IMR-90 (cell line): ENCODE data around the gene GADD45A. TPM values are rescaled to one million over a fixed set of nuclear protein-coding genes. Genes with fewer than 3 reads are reported as not detected.

Source experiments
- ATAC-seq: fragments of 200-7000 bp; cut with Tn5 transposase; 2 replicates; pipeline ENCODE4 v1.9.1; 2020; ENCODE audit warnings: low read depth, mild to moderate bottlenecking, moderate library complexity
- BruUV-seq: library from RNA; stranded (reverse); fragments of 400-500 nt; replicated peaks from 2 replicates; lab custom pipeline; 2021; lab: Mats Ljungman, UMichigan
- CTCF ChIA-PET: fragments of 300-600 bp; formaldehyde crosslinking; extraction: SDS; loops from one replicate; lab custom pipeline; 2021; ENCODE audit warnings: antibody characterized with exemption; lab: Yijun Ruan, JAX
- POLR2A ChIA-PET: fragments of 300-600 bp; sonication (Branson Sonifier 250); formaldehyde crosslinking; loops from one replicate; lab custom pipeline; 2022; ENCODE audit warnings: antibody characterized with exemption; ENCODE audit not compliant: unreplicated experiment; lab: Charles Lee
- DNase-seq: peaks from one replicate; pipeline ENCODE4 v3.0.0; 2013
- H2AFZ ChIP-seq: replicated peaks from 2 replicates; pipeline ENCODE3; 2013; ENCODE audit warnings: low read length, mild to moderate bottlenecking; ENCODE audit not compliant: poor library complexity
- H2AK5ac ChIP-seq: 2 replicates; pipeline ENCODE4 v1.6.1; 2013; ENCODE audit warnings: low read depth, low read length, inconsistent platforms
- H2AK9ac ChIP-seq: replicated peaks from 2 replicates; pipeline ENCODE3; 2013; ENCODE audit warnings: mild to moderate bottlenecking, low read depth, low read length, moderate library complexity; ENCODE audit not compliant: poor library complexity
- H2BK120ac ChIP-seq: 2 replicates; pipeline ENCODE4 v1.6.1; 2013; ENCODE audit warnings: low read depth, low read length, inconsistent platforms
- H2BK15ac ChIP-seq: 3 replicates; pipeline ENCODE4 v1.6.1; 2013; ENCODE audit warnings: low read depth, low read length, inconsistent platforms
- H2BK20ac ChIP-seq: 2 replicates; pipeline ENCODE4 v1.6.1; 2013; ENCODE audit warnings: low read depth, mild to moderate bottlenecking, inconsistent platforms, low read length, moderate library complexity
- H2BK5ac ChIP-seq: 2 replicates; pipeline ENCODE4 v1.6.1; 2013; ENCODE audit warnings: mild to moderate bottlenecking, low read depth, low read length, inconsistent platforms; ENCODE audit not compliant: poor library complexity, severe bottlenecking
- H3K14ac ChIP-seq: replicated peaks from 2 replicates; pipeline ENCODE4 v1.6.1; 2013; ENCODE audit warnings: low read depth, low read length, inconsistent platforms
- H3K18ac ChIP-seq: 2 replicates; pipeline ENCODE4 v1.6.1; 2013; ENCODE audit warnings: low read depth, low read length, control low read depth
- H3K23ac ChIP-seq: 2 replicates; pipeline ENCODE4 v1.6.1; 2013; ENCODE audit warnings: low read depth, low read length, inconsistent platforms
- H3K27ac ChIP-seq: 2 replicates; pipeline ENCODE4 v1.5.1; 2013; ENCODE audit warnings: mild to moderate bottlenecking, control low read depth, low read length; ENCODE audit not compliant: insufficient read depth
- H3K27me3 ChIP-seq: 2 replicates; pipeline ENCODE4 v1.6.1; 2013; ENCODE audit warnings: low read length; ENCODE audit not compliant: control insufficient read depth, insufficient read depth
- H3K36me3 ChIP-seq: 2 replicates; pipeline ENCODE4 v1.6.1; 2013; ENCODE audit warnings: low read length, mixed read lengths; ENCODE audit not compliant: control insufficient read depth, insufficient read depth
- H3K4ac ChIP-seq: 2 replicates; pipeline ENCODE4 v1.6.1; 2013; ENCODE audit warnings: low read depth, low read length, inconsistent platforms
- H3K4me1 ChIP-seq: 2 replicates; pipeline ENCODE4 v1.6.1; 2013; ENCODE audit warnings: low read length, mixed read lengths; ENCODE audit not compliant: control insufficient read depth, insufficient read depth
- H3K4me2 ChIP-seq: 2 replicates; pipeline ENCODE4 v1.6.1; 2013; ENCODE audit warnings: low read depth, mild to moderate bottlenecking, control low read depth, low read length, moderate library complexity
- H3K4me3 ChIP-seq: 2 replicates; pipeline ENCODE4 v1.5.1; 2013; ENCODE audit warnings: low read depth, mild to moderate bottlenecking, control low read depth, low read length, moderate library complexity; ENCODE audit not compliant: insufficient read depth
- H3K56ac ChIP-seq: 2 replicates; pipeline ENCODE4 v1.6.1; 2013; ENCODE audit warnings: low read length, inconsistent platforms; ENCODE audit not compliant: insufficient read depth; ENCODE audit errors: extremely low read depth
- H3K79me1 ChIP-seq, 2 experiments: 2 replicates each; pipeline ENCODE4 v1.6.1; 2013; ENCODE audit warnings: low read length in 2 of 2, inconsistent platforms in 1 of 2, low read depth in 1 of 2
- H3K9ac ChIP-seq: 2 replicates; pipeline ENCODE4 v1.6.1; 2013; ENCODE audit warnings: low read depth, low read length, control low read depth
- H3K9me1 ChIP-seq: 2 replicates; pipeline ENCODE4 v1.6.1; 2013; ENCODE audit warnings: low read length, inconsistent platforms; ENCODE audit not compliant: insufficient read depth
- H3K9me3 ChIP-seq: 2 replicates; pipeline ENCODE4 v1.6.1; 2013; ENCODE audit warnings: low read length; ENCODE audit not compliant: control insufficient read depth, insufficient read depth
- H4K20me1 ChIP-seq: 2 replicates; pipeline ENCODE4 v1.6.1; 2013; ENCODE audit warnings: low read length, inconsistent platforms; ENCODE audit not compliant: insufficient read depth
- H4K5ac ChIP-seq: 2 replicates; pipeline ENCODE4 v1.6.1; 2013; ENCODE audit warnings: mild to moderate bottlenecking, low read depth, low read length, control low read depth
- H4K8ac ChIP-seq, 2 experiments: 2 replicates each; pipeline ENCODE4 v1.6.1; 2013; ENCODE audit warnings: low read depth in 2 of 2, low read length in 2 of 2, control low read depth in 1 of 2, inconsistent platforms in 1 of 2
- H4K91ac ChIP-seq: 2 replicates; pipeline ENCODE4 v1.6.1; 2013; ENCODE audit warnings: low read depth, low read length, inconsistent platforms; ENCODE audit not compliant: insufficient read depth
- CEBPB ChIP-seq: IDR thresholded peaks from 2 replicates; pipeline ENCODE4 v1.6.1; 2012; ENCODE audit warnings: low read depth, low read length, improper control_type of control experiment
- ELK1 ChIP-seq: fragments of 150-350 bp; IDR thresholded peaks from 2 replicates; pipeline ENCODE4 v1.6.1; 2016; ENCODE audit warnings: low read depth, mild to moderate bottlenecking, low read length, moderate library complexity, borderline replicate concordance
- FOS ChIP-seq: fragments of 150-350 bp; IDR thresholded peaks from 2 replicates; pipeline ENCODE4 v1.6.1; 2016; ENCODE audit warnings: low read depth, low read length
- MAFK ChIP-seq: IDR thresholded peaks from 2 replicates; pipeline ENCODE4 v1.6.1; 2012; ENCODE audit warnings: low read depth, low read length, improper control_type of control experiment
- MXI1 ChIP-seq: IDR thresholded peaks from 2 replicates; pipeline ENCODE4 v1.6.1; 2012; ENCODE audit warnings: low read depth, mild to moderate bottlenecking, low read length, moderate library complexity, borderline replicate concordance
- POLR2A ChIP-seq: IDR thresholded peaks from 2 replicates; pipeline ENCODE4 v1.6.1; 2012; ENCODE audit warnings: mild to moderate bottlenecking, low read depth, low read length
- RAD21 ChIP-seq: IDR thresholded peaks from 2 replicates; pipeline ENCODE4 v1.6.1; 2012; ENCODE audit warnings: low read length, improper control_type of control experiment
- WGBS, 2 experiments: methylation state at CpG; one replicate each; pipeline versions ENCODE4 v1.1.5 to v1.1.7; 2013; ENCODE audit warnings: missing lambda C conversion rate in 2 of 2; ENCODE audit not compliant: insufficient read length in 1 of 2; ENCODE audit errors: extremely low coverage in 2 of 2; 5-methylcytosine and 5-hydroxymethylcytosine counted together
- dilution Hi-C: fragments of 300-500 bp; cut with HindIII; formaldehyde crosslinking; loops from one replicate; pipeline ENCODE4 v1.14.3; 2018; ENCODE audit warnings: low sequenced_read_pairs; ENCODE audit not compliant: unreplicated experiment
- in situ Hi-C: fragments of 300-500 bp; cut with MboI; formaldehyde crosslinking; loops from 3 replicates; pipeline ENCODE4 v1.14.3; 2019; ENCODE audit warnings: low sequenced_read_pairs, inconsistent platforms, mixed read lengths
- intact Hi-C: fragments of 100-400 bp; cut with micrococcal nuclease; formaldehyde crosslinking; loops from 2 replicates; pipeline ENCODE4 v1.10.0; 2022
- polyA plus RNA-seq, 3 experiments: library from polyadenylated mRNA; depleted of rRNA; stranded (reverse); fragments of >200 nt; gene quantifications; 2 replicates each; pipeline ENCODE4 v1.2.3, GENCODE V29; 2012; ENCODE audit warnings: low replicate concordance in 1 of 3
- total RNA-seq: library from RNA; depleted of rRNA; stranded (reverse); fragments of >200 nt; gene quantifications from 2 replicates; pipeline ENCODE4 v1.2.3, GENCODE V29; 2012

GADD45A gene
- total and polyA plus RNA-seq, 2 of the 4 experiments (the other 2 are of a cell fraction) = 10.9 to 114 TPM

- Histone ChIP-seq H3K27me3 (no peaks in the 10 kb centered on the region), H3K23ac (0 out of 2 replicates have a peak overlapping the region, but pooled peaks have one; percentile 23), H3K4me2 (no peak overlapping the region), H4K91ac (no peak overlapping the region), H2BK5ac (no peak overlapping the region), H3K14ac (peak overlapping the region; percentile 28; the same call in 1 of the 2 replicates), H3K4ac (no peak overlapping the region), H3K9me3 (no peaks in the 10 kb centered on the region), H3K27ac (no peak overlapping the region), H3K36me3 (peaks cover 8% of the 10 kb centered on the region; the same call in 1 of the 2 replicates), H2BK15ac (no peak overlapping the region), H3K4me3 (no peak overlapping the region), H2BK120ac (no peak overlapping the region), H3K56ac (no peak overlapping the region), H2AFZ (no peak overlapping the region), H3K79me1 (peaks cover 44 to 83% of the 10 kb centered on the region in 2 experiments), H4K8ac (no peak overlapping the region), H2AK5ac (no peak overlapping the region), H2BK20ac (no peak overlapping the region), H3K18ac (no peak overlapping the region), H3K9ac (no peak overlapping the region), H4K20me1 (peaks cover 6% of the 10 kb centered on the region), H2AK9ac (no peak overlapping the region), H4K5ac (no peak overlapping the region), H3K9me1 (peaks cover 30% of the 10 kb centered on the region), H3K4me1 (peaks cover 13% of the 10 kb centered on the region)
- POLR2A ChIA-PET = no interaction called here
- dilution Hi-C loops = no loop called here
- WGBS, 2 experiments = 90% methylated on average over 2 of the region's 6 CpGs; no CpG with 5 or more reads in 1 of the 2 experiments
- no TSS peak for BruUV-seq
- intact Hi-C loops = no loop called here
- in situ Hi-C loops = no loop called here
- 0 out of 2 replicates have a peak, but pooled peaks have one; percentile 12 for ATAC-seq
- TF ChIP-seq FOS (no peak), CEBPB (no peak), MXI1 (no peak), POLR2A (no peak), ELK1 (no peak), MAFK (no peak), RAD21 (no peak)
- CTCF ChIA-PET = interaction anchor here (0.5 kb wide), 1 partner anchor 19 kb away, joined by 3 read pairs; no protein-coding TSS in a partner anchor
- DNase-seq = peak; percentile 84
Observed at GRCh38 chr1:67732750-67733151, 47.8 kb downstream of the GADD45A start.
